GM21447 (cell line): Measurements from ENCODE around the gene KLK8.

Source experiments
- ATAC-seq: cut with Tn5 transposase; IDR thresholded peaks from one replicate; pipeline ENCODE4 v1.9.1; 2021; ENCODE audit not compliant: unreplicated experiment

The KLK8 gene

DNA sequence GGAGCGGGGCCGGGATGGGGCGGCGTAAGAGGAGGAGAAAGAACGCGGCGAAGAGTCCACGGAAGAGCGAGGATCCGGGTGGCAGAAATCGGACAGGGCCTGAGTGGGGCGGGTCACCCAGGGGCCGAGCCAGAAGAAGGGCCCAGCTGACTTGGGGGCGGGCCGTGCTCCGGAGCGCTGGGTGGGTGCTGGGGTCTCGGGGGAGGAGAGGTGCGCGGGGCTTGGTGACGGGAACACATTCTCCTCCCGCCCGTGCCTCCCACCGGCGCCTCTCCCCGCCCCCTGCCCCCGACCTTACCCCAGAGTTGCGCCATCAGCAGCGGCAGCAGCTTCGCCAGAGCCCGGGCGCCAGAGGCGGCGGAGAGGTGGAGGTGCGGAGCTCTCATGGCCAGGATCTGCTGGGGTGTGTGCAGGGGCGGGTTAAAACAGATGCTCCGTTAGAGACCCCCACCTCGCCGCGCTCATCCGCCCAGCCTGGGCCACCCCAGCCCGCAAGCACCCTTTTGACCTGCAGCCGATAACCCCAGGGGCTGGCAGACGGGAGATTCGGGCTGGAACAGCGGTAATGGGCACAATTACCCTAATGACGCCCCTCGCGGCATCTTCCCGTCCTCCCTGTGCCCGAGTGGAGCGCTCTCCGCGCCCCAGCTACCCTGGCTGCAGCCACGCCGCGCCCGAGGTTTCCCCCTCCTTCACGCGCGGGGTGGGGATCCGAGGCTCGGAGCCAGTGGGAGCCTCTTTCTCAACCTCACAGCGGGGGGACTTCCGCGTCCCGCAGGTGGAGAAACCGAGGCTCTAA, 17.5 kb upstream of the KLK8 start:
- no peak for ATAC-seq

DNA sequence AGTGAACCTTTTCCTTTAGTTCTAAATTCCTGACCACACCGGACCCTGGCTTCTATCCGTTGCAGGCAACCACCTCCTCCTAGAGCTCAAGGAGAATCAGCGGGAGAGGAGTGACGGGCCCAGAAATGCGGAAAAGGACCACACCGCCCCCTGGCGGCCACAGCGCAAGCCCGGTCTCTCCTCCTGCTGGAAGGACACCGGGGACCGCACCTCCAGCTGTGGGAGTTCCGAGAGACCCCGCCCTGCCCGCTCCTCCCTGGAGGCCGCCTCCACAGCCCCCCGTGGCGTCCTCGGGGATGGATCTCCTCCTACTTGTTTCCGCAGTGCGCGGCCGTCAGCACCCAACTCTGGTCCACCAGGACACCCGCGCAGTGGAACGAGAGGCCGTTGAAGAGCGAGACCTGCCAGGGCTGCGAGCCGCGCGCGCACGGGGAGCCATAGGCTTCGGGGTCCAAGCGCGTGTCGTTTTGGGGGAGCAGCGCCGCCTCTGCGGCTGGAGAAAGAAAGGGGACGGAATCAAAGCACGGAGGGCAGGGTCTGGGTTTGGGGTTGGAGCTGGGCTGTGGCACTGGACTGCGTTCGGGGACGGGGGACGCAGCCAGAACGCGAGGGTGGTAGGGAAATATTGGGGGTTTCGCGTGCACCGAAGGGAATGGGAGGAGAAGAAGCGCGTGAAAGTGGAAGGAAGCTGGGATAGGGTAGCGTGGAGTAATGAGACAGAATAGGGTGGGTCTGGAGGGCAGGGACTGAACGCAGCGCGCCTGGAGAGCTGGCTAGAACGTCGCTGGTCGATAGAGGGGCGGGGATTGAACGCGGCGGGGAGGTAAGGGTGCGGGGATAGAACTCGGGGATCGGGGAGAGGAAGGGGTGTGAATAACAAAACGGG, 15.6 kb upstream of the KLK8 start:
- no peak for ATAC-seq

DNA sequence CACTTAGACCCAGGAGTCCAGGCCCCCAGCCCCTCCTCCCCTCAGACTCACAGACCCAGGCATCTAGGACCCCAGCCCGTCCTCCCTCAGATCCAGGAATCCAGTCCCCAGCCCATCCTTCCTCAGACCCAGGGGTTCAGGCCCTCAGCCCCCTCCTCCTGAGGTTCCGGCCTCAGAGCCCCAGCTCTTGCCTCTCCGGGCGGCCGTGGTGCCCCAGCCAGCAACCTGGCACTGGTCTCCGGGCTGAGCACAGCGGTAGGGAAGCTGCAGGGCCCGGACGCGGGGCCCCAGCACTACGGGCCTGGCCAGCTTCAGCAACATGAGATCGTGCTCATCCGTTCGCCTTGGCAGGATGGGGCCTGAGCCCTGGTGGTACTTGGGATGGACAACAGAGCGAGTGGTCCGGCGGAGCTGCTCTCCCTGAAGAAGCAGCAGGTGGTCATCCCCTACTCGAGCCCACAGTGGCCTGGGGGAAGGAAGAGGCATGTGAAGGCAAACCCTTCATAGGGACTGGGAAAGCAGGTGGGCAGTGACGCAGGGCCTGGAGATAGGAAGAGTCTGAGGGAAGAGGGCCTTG, 14.4 kb upstream of the KLK8 start:
- ATAC-seq, result no peak

DNA sequence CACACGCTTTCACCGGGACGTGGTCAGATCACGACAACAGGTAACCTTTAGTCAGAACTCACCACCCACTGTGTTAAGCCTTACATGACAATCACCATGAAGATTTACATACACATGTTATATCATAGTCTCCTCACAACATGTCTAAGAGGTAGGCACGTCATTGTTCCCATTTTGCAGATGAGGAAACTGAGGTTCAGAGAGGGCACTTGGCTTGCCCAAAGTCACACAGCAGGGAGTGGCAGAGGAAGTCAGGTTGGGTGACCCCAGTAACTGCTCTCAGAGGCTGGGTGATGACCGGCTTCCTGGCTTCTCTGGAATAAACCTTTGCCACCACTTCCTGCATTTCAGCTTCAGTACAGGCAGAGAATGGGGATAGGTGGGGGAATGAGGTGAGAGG, 12.8 kb upstream of the KLK8 start:
- ATAC-seq, result no peak

DNA sequence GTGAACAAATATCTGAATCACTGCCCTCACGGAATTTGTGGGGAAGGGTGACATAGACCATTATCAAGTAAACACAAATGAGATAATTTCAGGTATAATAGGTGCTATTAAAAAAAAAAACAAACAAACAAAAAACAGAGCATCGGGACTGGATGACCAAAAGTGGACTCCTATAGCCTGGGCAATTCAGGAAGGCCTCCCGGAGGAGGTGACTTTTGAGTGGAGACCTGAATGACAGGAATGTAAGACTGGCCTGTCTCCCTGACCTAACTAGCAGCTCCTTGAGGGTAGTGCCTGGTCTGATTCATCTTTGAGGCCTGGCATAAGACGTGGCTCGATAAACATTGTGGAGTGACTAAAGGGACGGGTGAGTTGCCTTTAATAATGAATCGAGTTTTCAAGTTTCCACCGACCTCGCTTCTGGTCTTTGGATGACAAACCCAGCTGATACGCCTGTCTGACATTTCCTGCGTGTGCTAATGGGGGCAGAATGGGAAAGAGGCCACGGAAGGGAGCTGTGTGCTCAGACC, 11.3 kb upstream of the KLK8 start:
- no peak for ATAC-seq

DNA sequence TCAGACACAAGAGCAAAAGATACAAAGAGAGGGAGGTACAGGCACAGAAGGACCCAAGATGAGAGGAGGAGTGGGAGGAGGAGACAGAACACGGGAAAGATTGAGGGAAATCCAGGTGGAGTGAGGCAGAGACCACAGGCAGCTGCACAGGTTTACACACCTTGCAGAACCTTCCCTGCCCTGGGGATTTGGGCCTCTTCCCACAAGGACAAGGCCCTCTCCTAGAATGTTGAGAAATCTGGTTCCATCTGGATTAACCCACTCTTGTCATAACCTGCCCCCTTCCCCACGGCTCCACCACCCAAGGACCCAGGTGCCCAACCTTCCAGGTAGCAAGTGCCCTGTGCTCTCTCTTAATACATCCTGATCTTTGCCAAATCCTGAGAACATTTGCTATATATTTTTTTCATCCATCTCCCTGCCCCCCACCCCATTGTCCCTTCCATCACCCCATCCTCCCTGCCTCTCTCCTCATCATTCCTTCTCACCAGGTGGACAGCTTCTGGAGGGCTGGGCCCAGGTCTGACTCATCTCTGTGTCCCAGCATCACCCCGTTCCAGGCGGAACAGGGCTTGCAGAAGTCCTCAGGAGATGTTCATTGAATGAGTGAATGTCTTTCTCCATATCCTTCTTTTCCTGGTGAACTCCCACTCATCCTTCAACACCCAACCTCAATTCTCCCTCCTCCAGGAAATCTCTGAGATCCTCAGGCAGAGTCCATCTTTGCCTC, 8.8 kb upstream of the KLK8 start:
- no peak for ATAC-seq

DNA sequence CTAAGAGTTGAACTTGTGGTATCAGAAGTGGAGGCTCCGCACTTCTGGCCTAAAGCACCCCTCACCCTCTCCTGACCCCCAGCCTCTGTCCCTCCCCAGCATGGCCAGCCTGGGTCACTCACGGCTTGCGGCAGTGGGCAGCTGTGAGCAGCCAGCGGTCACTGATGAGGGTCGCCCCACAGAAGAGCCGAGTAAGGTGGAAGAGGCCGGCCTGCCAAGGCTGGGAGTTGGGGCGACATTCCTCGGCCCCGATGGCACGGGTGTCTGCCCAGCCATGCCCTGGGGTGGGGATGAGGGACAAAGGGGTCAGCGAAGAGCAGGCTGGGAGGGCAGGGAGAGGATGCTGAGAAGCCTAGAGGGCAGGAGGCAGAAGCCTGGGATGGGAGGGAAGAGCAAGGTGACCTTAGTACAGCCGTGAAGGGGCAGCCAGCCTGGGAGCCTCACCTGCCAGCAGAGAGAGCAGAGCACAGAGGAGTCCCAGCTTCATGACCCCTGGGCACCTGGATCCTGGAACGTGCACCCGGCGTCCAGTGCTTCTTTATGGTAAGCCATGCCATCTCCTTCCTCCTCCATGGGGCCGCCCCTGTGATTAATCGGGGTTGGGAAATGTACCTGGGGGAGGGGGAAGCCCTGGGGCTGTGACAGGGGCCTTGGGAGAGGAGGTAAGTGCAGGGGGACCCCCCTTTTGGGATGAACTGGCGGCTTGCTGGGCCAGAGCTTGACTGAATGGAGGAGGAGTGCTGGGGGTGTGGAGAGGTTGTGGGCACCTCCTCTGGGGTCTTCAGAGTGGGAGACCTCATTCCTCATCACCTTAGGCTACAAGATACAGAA, 7.9 kb upstream of the KLK8 start:
- ATAC-seq, result no peak

DNA sequence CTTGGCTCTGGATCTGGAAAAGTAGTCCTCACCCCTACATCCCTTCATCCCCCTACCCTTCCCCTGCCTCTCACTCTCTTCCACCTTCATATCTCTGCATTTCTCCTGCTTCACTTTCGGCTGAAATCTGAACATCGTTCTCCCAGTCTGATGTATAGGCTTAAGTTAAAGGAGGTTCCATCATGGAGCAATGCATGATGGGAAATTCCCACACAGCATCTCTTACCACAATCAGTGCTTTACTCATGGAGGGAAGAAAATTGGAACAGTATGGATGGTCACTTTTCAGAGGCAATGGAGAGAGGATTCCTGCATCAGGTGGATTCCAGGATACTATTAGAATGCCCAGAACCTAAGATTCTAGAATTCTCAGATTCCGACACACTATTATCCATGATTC, 6.1 kb upstream of the KLK8 start:
- no peak for ATAC-seq

DNA sequence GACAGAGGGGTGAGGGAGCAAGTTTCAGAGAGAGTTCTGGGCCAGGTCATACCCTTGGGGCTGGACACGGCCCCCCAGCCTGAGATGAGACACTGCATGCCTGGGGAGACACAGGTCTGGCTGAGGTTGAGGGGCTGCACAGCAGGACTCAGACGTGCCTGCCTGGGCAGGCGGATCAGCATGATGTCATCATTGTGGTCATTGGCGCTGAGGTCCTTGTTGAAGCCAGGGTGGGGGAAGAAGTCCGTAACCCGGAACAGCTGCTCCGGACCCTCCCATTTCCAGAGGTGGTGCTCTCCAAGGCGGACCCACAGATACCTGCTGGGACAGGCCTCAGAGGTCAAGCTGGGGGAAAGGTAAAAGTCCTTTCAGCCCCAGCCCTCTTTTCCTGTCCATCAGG, 5.0 kb upstream of the KLK8 start:
- no peak for ATAC-seq

DNA sequence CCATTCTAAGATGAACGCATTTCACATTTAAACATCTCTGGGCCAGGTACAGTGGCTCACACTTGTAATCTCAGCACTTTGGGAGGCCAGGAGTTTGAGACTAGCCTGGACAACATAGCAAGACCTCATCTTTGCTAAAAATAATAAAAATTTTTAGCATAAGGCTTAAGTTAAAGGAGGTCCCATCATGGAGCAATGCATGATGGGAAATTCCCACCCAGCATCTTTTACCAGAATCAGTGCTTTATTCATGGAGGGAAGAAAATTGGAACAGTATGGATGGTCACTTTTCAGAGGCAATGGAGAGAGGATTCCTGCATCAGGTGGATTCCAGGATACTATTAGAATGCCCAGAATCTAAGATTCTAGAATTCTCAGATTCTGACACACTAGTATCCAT, 3.8 kb upstream of the KLK8 start:
- no peak for ATAC-seq

DNA sequence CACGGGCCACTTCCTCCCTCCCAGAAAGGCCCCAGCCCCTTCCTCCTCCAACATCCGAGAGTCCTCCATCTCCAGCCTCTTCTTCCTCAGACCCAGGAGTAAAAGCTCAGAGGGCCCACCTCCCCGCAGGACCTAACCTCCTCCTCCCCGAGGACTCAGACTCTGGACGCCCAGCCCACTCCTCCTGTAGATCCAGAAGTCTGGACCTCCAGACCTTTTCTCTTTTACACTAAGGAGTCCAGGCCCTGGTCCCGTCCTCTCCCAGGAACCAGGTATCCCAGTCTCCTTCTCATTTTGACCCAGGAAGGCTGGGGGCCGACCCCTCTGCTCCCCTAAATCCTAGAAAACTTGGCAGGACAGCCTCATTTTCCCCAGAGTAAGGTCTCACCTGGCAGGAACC, 1.9 kb upstream of the KLK8 start:
- no peak for ATAC-seq

DNA sequence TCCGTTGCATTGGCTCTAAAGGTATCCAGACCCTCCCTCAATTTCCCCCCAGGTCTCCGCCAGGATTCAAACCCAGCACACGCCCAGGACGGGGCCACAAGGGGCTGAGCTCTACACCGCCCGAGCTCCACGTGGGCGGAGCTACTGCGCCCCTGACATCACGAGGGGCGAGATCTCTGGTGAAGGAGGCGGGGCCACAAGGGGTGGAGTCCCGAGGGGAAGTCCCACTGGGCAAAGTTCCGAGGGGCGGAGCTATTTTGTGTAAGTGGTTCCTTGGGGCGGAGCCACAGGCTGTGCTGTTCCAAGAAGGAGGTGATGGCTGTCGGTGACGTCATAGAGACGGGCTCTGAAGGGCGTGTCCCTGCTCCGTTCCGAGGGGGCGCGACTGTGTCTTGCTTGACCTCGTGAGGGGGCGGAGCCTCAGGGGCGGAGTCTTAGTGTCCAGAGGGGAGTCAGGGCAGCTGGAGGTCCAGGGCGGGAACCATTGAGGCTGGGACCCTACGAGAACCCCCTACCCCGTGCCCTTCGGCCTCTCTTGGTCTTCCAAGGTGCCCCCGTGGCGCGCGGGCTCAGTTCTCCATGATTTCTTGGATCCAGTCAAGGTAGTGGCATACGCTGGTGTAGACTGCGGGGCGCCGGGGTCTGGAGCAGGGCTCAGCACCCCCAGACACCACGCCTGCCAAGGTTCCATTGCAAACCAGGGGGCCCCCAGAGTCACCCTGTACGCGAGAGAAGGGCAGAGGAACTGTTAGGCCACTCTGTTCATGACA, 1.3 kb upstream of the KLK8 start:
- ATAC-seq, result no peak

DNA sequence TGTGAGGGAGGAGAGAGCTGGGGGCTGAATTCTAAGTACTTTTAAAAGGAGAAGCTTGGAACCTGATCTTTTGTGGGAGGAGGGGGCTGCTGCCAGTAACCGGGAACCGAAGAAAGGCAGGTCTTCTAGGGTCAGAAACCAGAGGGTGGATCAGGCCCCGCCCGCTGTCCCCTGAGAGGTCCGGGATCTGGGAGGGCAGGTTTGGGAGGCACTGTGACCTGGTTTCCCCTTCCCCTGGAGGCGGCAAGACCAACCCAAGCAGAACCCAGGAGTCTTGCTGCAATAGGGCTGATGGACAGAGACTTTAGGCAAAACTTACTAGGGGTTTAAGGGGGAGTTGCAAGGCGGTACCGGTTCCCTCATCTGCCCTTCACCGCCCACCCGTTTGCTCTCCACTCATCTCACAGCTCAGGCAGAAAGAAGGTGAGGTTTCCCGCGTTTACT, 707 bp upstream of the KLK8 start:
- ATAC-seq, result no peak

DNA sequence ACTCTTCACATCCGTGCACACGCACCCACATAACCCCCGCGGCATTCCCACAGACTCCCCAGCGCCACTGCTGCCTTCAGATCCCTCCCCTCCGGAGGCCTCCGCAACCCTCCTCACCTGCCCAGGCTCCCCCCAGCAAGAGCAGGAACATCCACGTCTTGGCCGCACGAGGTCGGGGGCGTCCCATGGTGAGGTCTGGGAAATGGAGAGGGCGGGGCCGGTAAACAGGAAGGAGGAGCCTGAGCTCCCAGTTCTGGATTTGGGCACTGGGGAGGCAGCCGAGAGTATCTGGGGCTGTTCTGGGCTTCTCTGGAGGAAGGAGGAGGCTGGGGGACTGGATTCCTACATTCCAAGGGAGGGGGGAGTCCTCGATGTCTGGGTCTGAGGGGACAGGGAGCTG, 423 bp downstream of the KLK8 start:
- no peak for ATAC-seq

DNA sequence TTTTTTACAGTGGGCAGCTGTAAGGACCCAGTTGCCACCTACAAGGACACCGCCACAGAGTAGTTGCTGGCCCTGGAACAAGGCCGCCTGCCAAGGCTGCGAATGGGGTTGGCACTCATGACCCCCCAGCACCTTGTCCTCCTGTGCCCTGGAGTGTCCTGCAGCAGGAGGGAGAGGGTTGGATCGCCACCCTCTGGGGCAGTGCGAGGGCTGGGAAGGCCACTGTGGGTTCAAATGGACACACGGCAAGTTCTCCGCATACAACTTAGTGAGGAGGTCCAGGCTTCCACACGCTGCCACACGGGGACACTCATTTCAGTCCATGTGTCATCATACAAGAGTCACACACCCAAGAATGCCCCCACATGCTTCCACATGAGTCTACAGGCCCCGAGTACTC, 978 bp downstream of the KLK8 start:
- ATAC-seq, result no peak

DNA sequence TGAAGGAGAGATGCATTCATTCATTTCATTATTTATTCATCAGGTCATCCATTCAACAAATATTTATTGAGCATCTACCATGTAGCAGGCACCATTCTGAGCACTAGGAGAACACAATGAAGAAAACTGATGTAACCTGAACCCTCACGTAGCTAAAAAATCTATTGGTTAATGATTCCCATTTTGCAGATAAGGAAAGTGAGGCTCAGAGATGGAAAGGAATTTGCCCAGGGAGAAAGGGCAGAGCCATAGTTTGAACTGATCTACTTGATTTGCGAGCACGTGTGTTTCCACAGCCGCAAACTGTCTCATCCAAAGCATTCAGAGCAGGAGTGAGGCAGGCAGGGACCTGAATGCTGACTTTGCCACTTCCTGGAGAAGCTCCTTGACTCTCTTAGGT, 2.7 kb downstream of the KLK8 start:
- no peak for ATAC-seq

DNA sequence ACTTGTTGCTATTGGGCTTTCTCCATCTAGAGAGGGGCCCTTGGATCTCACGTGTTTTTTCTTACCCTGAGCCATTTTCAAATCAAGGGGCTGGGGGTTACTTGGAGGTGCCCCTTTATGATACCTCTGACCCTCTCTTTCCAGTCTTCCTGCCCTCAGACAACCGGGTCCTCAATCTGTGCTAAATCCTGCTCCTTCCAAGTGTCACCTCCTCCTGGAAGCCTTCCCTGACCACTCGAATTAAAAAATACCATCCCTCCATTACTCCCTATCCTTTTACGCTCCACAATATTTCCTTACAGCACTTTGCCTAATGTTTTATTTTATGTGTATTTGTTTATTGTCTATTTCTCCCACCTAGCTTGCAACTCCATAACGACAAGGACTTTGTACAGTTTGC, 3.3 kb downstream of the KLK8 start:
- ATAC-seq, result no peak

DNA sequence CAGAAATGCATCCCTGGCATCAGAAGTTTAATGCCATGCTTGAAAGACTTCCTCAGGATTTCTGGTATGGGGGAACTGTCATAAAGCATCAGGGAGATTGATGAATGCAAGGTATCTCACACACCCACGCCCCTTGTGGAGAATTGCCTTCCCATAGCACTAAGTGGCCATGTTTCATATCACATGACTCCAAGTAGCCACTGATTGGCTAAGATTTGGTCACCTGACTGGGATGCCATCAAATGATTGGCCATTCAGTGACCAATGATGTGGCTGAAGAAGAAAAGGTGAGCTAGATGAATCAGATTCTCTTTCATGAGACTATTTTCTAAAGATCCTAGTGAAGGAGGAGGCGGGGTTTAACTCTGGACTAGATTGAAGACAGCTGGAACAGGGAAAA, 7.3 kb downstream of the KLK8 start:
- ATAC-seq, result no peak

DNA sequence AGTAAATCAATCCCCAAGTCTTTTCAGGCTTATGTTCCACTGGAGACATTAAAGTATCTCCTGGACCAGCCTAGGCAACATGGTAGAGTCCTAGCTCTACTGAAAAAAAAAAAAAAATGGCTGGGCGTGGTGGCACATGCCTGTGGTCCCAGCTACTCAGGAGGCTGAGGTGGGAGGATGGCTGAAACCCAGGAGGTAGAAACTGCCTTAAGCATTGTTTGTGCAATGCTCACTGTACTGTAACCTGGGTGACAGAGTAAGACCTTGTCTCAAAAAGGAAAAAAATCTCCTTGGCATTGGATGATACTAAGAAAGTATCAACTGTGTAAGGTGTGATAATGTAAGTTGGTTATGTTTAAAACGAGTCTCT, 8.8 kb downstream of the KLK8 start:
- ATAC-seq, result no peak
